KMS-11 (cell line): ENCODE measurements around the gene PEX14.
"Not testable (repeated sequence)": the region's sequence is repeated elsewhere in the genome, so short reads cannot be mapped to it uniquely, and the experiment has no call there.

Experiments
- H2AFZ ChIP-seq: fragments of 200-600 bp; sonication (generic); 2 replicates; pipeline ENCODE4 v1.6.1; 2016; ENCODE audit warnings: antibody characterized with exemption, mixed run types, low read depth
- H3K27ac ChIP-seq: fragments of 200-600 bp; sonication (generic); 2 replicates; pipeline ENCODE4 v1.6.1; 2016; ENCODE audit warnings: mild to moderate bottlenecking, mixed run types
- H3K27me3 ChIP-seq: fragments of 200-600 bp; sonication (generic); 2 replicates; pipeline ENCODE4 v1.6.1; 2017; ENCODE audit warnings: mild to moderate bottlenecking, low read depth, mixed run types, moderate library complexity; ENCODE audit not compliant: insufficient read depth
- H3K36me3 ChIP-seq: fragments of 200-600 bp; sonication (generic); 2 replicates; pipeline ENCODE4 v1.6.1; 2017; ENCODE audit warnings: mild to moderate bottlenecking, mixed run types; ENCODE audit not compliant: insufficient read depth
- H3K4me1 ChIP-seq: fragments of 200-600 bp; sonication (generic); 2 replicates; pipeline ENCODE4 v1.6.1; 2016; ENCODE audit warnings: mild to moderate bottlenecking, low read depth, mixed run types; ENCODE audit not compliant: poor library complexity, severe bottlenecking
- H3K4me2 ChIP-seq: fragments of 200-600 bp; sonication (generic); 2 replicates; pipeline ENCODE4 v1.7.0; 2016; ENCODE audit warnings: mild to moderate bottlenecking, mixed run types
- H3K4me3 ChIP-seq: fragments of 200-600 bp; sonication (generic); IDR thresholded peaks from 2 replicates; pipeline ENCODE4 v1.6.1; 2017; ENCODE audit warnings: low read depth, low read length, mixed read lengths; ENCODE audit not compliant: insufficient read depth
- H3K79me2 ChIP-seq: fragments of 200-600 bp; sonication (generic); 2 replicates; pipeline ENCODE4 v1.6.1; 2016; ENCODE audit warnings: low read depth, mixed run types; ENCODE audit not compliant: insufficient read depth
- H3K9ac ChIP-seq: fragments of 200-600 bp; sonication (generic); 2 replicates; pipeline ENCODE4 v1.6.1; 2016; ENCODE audit warnings: mild to moderate bottlenecking, mixed run types
- H4K20me1 ChIP-seq: fragments of 200-600 bp; sonication (generic); 2 replicates; pipeline ENCODE4 v1.6.1; 2016; ENCODE audit warnings: mild to moderate bottlenecking, mixed run types; ENCODE audit not compliant: insufficient read depth
- CTCF ChIP-seq: fragments of 200-600 bp; sonication (generic); conservative IDR thresholded peaks from 2 replicates; pipeline ENCODE4 v1.6.1; 2017; ENCODE audit warnings: low read depth, mild to moderate bottlenecking, antibody characterized with exemption, low read length, moderate library complexity, mixed read lengths

PEX14 gene

GRCh38 chr1:10473145-10473765, 1.5 kb upstream of the PEX14 start:
- no peak for TF ChIP-seq CTCF
- Histone ChIP-seq H4K20me1 (no peaks in the 10 kb centered on the region), H3K4me3 (no peak overlapping the region)

GRCh38 chr1:10474309-10474612, 489 bp upstream of the PEX14 start:
- not testable (repeated sequence) for H3K27ac ChIP-seq
- peaks cover 41% of the 10 kb centered on the region; the same call in 1 of the 2 replicates for H3K79me2 ChIP-seq

More at GRCh38 chr1:10473145-10473765, 1.5 kb upstream of the PEX14 start:
- Histone ChIP-seq H3K79me2 (peaks cover 31% of the 10 kb centered on the region; the same call in 1 of the 2 replicates), H3K27ac (peak overlapping the region; percentile 12; the same call in 1 of the 2 replicates), H3K27me3 (no peaks in the 10 kb centered on the region), H3K4me2 (peak overlapping the region; percentile 90), H2AFZ (peak overlapping the region; percentile 98), H3K4me1 (peaks cover 34% of the 10 kb centered on the region), H3K9ac (no peak overlapping the region), H3K36me3 (no peaks in the 10 kb centered on the region)

GRCh38 chr1:10475510-10475909, 760 bp downstream of the PEX14 start:
- peak overlapping the region; percentile 69 for H3K4me2 ChIP-seq
- H3K4me3 ChIP-seq = peak overlapping the region; percentile 81
- H3K4me1 ChIP-seq = peaks cover 34% of the 10 kb centered on the region
- no peaks in the 10 kb centered on the region for H3K36me3 ChIP-seq
- H3K27me3 ChIP-seq = no peaks in the 10 kb centered on the region
- peak overlapping the region; percentile 98; the same call in 1 of the 2 replicates for H2AFZ ChIP-seq
- H4K20me1 ChIP-seq = no peaks in the 10 kb centered on the region
- peaks cover 42% of the 10 kb centered on the region; the same call in 1 of the 2 replicates for H3K79me2 ChIP-seq
- TF ChIP-seq CTCF = no peak
- no peak overlapping the region for H3K27ac ChIP-seq
- peak overlapping the region; percentile 28; the same call in 1 of the 2 replicates for H3K9ac ChIP-seq

More at GRCh38 chr1:10474309-10474612, 489 bp upstream of the PEX14 start:
- H2AFZ ChIP-seq = peak overlapping the region; percentile 98
- H3K4me2 ChIP-seq = peak overlapping the region; percentile 86
- not testable (repeated sequence) for H3K27me3 ChIP-seq, H3K4me3 ChIP-seq, H4K20me1 ChIP-seq, H3K36me3 ChIP-seq
- peaks cover 34% of the 10 kb centered on the region for H3K4me1 ChIP-seq
- peak overlapping the region; percentile 28; the same call in 1 of the 2 replicates for H3K9ac ChIP-seq

GRCh38 chr1:10479296-10479695, 4.5 kb downstream of the PEX14 start:
- no peak for TF ChIP-seq CTCF
- peaks cover 15% of the 10 kb centered on the region for H3K4me1 ChIP-seq
- H3K36me3 ChIP-seq = no peaks in the 10 kb centered on the region
- H3K27ac ChIP-seq = no peak overlapping the region
- no peak overlapping the region for H3K9ac ChIP-seq
- no peaks in the 10 kb centered on the region for H4K20me1 ChIP-seq
- H3K4me3 ChIP-seq = no peak overlapping the region
- H2AFZ ChIP-seq = no peak overlapping the region
- no peak overlapping the region for H3K4me2 ChIP-seq
- H3K79me2 ChIP-seq = peaks cover 41% of the 10 kb centered on the region; the same call in 1 of the 2 replicates
- no peaks in the 10 kb centered on the region for H3K27me3 ChIP-seq

GRCh38 chr1:10480614-10481013, 5.9 kb downstream of the PEX14 start:
- H4K20me1 ChIP-seq = no peaks in the 10 kb centered on the region
- H3K9ac ChIP-seq = no peak overlapping the region
- H3K27ac ChIP-seq = no peak overlapping the region
- peaks cover 10% of the 10 kb centered on the region for H3K4me1 ChIP-seq
- no peak overlapping the region for H3K4me3 ChIP-seq
- no peak overlapping the region for H3K4me2 ChIP-seq
- H3K79me2 ChIP-seq = peaks cover 49% of the 10 kb centered on the region; the same call in 1 of the 2 replicates
- no peak overlapping the region for H2AFZ ChIP-seq
- H3K36me3 ChIP-seq = no peaks in the 10 kb centered on the region
- TF ChIP-seq CTCF = no peak
- H3K27me3 ChIP-seq = no peaks in the 10 kb centered on the region
